HG03354 (cell line): ENCODE measurements around the gene TCF7L1.

Source experiments
- ATAC-seq: cut with Tn5 transposase; IDR thresholded peaks from one replicate; pipeline ENCODE4 v1.9.1; 2021; ENCODE audit warnings: mild to moderate bottlenecking; ENCODE audit not compliant: unreplicated experiment, poor library complexity, severe bottlenecking

Gene TCF7L1

DNA sequence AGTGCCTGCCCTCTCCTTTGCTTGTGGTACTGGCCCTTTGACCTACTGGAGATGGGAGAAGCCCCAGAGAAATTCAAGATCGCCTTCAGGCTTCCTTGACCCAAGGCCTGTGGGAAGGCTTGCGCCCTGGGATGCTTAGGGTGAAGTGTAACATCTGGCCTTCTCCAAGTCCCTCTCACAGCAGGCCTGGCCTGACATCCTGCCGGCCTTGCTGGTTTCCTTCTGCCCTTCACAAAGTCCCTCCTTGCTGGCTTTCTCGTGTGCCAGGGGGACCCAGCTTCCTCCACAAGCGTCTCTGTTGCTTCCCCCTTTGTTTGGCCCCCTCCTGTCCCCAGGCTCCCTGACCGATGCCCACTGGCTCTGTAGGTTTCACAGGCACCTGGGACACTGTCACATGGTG lies 26.4 kb downstream of the TCF7L1 start:
- no peak for ATAC-seq

DNA sequence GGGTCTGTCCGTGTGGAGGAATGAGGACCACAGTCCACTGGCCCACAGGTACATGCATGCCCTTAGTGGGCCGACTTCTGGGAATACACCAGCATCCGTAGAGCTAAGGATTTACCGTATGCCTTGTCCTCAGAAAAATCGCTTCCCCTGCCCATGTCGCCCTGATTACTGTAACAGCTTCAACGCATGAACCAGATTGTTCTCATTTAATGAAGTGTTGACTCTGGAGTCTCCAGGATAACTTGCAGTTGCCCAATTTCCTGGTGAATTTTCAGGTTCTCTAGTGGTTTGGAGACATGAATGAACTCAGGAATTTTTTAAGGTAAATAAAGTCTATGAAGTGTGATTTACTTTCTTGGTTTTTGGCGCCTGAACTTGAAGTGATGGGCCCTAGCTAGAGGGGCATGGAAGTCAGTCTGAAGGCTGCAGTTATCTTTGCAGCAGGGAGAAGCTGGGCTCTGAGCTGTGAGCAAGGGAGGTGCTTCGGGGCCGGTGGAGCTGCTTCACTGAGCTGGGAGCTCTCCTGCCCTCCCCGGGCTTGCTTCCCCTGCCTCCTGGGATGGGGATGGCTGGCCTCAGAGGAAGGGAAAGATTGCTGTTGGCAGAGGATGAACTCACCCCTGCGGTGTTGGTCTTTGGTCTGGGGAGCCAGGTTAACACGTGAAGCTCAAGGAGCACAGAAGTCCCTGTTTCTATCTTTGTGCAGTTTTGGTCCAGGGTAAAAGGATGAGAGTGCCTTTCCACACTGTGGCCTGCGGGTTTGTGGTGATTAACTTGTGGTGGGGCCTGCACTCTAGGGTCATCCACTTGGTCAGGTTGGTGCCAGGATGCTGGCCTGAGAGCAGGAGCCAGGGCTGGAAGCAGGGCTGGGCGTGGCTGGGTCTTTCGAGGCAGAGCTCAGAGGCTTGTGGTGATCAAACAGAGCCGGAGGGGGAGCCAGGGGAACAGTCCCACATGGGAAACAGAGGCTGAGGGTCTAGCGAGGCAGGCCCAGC lies 28.1 kb downstream of the TCF7L1 start:
- ATAC-seq: no peak

GRCh38 chr2:85162746-85163301 lies 29.6 kb downstream of the TCF7L1 start:
- ATAC-seq: no peak

DNA sequence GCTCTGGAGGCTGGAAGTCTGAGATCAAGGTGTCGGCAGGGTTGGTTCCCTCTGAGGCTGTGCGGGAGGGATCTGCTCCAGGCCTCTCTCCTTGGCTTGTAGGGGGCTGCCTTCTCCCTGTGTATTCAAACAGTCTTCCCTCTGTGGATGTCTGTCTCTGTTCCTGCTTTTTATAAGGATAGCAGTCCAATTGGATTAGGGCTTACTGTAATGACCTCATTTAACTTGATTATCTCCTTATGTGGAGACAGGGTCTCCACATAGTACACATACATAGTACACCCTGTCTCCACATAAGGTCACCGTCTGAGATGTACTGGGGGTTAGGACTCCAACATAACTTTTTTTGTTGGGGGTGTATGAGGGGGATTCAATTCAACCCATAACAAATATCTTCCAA lies 30.5 kb downstream of the TCF7L1 start:
- no peak for ATAC-seq

DNA sequence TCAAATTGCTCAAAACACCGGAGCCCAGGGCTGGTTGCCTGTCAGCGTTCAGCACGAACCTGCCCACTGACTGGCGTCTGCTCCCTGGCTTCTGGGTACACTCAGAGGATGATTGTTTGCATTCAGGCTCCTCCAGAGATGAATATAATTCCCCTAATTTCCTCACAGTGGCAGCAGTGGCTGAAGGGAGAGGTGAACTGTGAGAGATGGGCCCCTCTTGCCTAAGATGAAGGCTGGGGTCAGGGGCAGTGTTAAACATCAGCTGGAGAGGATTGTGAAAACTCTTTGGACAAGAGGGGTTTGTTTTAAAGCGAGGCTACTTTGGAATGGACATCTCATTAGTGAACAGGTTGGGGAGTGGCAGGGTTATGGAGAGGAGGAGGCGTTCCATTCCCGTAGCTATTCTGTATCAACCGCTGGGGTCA lies 31.0 kb downstream of the TCF7L1 start:
- no peak for ATAC-seq

DNA sequence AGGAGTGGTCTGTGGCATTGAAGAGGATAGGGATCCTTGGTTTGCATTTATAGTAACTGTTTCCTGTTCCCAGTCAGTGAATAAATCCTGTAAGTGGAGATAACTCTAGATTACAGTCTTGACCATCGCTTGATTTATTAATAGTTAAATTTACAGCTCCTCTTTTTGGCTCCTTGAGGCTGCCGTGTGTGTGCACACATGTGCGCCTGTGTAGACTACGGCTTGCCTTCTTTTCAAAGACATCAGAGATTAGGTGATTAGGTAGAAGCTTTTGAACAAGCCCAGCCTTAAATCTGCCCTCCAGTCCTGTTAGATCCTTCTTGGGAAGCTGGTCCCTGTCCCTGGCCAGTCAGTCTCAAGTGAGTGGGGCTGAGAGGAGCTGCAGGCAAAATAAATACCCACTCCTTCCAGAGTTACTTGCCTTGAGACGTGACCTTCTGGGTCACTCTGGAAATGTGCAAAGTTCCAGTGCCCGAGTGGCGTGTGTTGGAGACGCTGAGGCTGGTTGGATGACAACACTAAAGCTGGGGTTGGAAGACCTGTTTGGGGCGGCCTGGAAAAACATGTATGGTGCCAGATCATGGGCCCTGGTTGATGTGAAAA lies 32.0 kb downstream of the TCF7L1 start:
- no peak for ATAC-seq

DNA sequence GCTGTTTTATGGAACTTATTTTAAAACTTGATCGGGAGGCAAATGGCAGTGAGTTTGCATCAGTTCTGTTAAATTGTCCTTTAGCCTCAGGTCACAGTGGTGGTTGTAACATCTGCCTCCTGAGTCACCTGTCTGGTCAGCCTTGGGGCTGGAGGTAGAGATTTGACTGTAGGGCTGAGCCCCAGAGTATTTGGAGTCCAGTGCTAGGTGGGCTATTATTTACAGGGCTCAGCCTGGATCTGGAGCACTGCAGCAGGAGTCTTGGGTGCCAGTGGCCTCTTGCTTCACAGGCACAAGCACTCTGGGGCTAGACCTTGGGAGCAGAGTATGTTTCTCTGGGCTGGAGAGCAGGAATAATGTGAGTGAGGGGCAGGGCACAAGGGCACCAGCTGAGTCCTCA lies 32.8 kb downstream of the TCF7L1 start:
- no peak for ATAC-seq

- no peak for ATAC-seq
Observed at GRCh38 chr2:85167479-85167878, 34.3 kb downstream of the TCF7L1 start.

- no peak for ATAC-seq
Observed at GRCh38 chr2:85168942-85169341, 35.8 kb downstream of the TCF7L1 start.

DNA sequence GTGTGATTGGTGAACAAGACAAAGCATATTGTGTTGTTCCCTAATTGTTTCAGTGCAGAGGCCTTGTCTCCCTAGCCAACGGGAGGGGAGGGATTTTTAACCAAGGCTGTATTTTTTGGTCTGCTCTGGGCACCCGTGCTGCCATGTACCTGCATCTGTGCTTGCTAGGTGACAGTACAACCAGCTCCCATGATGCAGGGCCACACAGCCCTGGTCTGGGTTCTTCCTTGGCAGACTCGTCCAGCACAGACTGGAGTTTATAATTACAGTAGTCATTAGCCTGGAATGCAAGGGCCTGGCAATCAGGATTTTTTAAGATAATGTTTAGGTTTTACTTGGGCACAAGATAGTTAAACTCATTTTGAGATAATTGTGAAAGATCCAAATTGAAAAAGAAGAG lies 36.4 kb downstream of the TCF7L1 start:
- ATAC-seq: no peak

GRCh38 chr2:85170938-85171475 lies 37.8 kb downstream of the TCF7L1 start:
- ATAC-seq: no peak

DNA sequence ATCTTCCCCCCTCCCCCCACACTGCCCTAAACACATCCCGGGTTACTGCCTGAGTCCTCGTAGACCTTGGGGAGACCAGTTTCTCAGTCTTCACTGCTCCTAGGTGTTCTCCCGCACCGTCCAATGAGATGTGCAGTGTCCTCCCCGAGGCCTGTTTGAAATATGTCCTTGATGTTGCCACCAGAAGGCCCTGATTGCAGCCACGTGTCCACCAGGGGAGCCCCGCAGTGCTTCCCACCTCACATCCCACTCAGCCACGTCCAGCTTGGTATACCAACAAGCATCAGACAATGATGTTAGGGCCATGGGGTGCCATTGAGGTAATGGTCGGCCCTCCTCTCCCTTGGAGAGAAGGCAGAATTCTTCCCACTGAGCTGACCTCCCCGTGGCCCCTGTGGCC lies 38.7 kb downstream of the TCF7L1 start:
- no peak for ATAC-seq

DNA sequence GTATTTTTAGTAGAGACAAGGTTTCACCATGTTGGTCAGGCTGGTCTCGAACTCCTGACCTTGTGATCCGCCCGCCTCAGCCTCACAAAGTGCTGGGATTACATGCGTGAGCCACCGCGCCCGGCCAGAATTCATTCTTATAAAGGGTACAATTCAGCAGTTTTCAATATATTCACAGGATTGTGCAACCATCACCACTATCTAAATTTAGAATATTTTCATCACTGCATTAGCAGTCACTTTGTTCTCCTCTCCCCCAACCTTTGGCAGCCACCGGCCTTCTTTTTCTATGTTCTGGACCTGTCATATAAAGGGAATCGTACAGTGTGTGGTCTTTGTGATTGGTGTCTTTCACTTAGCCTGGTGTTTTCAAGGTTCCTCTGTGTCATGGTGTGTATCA lies 40.7 kb downstream of the TCF7L1 start:
- no peak for ATAC-seq

- no peak for ATAC-seq
Observed at GRCh38 chr2:85174943-85175342, 41.8 kb downstream of the TCF7L1 start.

- no peak for ATAC-seq
Observed at GRCh38 chr2:85175369-85176299, 42.4 kb downstream of the TCF7L1 start.

DNA sequence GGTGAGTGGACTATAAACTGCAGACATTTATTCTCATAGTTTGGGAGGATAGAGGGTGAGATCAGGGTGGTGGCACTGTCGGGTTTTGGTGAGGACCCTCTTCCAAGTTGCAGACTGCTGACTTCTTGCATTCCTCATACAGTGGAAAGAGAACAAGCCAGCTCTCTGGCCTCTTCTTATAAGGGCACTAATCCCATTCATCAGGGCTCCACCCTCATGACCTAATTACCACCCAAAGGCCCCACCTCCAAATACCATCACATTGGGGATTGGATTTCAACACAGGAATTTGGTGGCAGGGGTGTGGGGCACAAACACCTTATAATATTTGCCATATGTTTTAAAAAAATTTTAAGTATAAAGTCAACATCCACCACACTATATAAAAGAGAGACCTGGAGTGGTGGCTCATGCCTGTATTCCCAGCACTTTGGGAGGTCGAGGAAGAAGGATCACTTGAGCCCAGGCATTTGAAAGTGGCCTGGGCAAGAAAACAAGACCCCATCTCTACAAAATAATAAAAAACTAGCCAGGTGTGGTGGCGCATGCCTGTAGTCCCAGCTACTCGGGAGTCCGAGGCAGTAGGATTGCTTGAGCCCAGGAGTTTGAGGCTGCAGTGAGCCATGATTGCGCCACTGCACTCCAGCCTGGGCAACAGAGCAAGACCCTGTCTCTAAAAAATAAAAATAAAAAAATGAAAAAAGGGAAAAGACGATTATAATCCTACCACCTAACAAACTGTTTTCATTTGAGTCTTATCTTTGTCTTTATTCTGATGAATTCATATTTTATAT lies 44.0 kb downstream of the TCF7L1 start:
- ATAC-seq: no peak

- ATAC-seq: no peak
Observed at GRCh38 chr2:85178154-85178553, 45.0 kb downstream of the TCF7L1 start.

- no peak for ATAC-seq
Observed at GRCh38 chr2:85178980-85179411, 45.8 kb downstream of the TCF7L1 start.

DNA sequence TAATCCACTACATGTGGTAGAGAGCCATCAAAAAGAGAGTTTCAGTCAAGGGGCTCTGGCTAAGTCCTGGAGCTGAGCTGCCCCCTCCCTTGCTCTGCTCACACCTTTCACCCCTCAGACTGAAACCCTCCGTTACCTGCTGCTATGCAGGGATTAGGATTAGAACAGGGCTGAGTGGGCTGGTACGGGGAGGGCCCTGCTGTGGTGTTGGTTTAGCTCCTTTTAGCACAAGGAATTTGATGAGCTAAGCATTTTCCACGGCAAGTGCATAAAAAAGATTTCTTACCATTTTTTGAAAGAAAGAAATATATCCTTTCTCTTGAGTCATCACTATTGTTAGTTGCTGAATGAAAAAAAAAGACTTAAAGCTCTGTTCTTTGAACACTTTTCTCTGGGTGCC lies 46.3 kb downstream of the TCF7L1 start:
- ATAC-seq: no peak
